GM08714 (cell line): Measurements from ENCODE around the gene INHBB.
"Not testable (repeated sequence)": the region's sequence is repeated elsewhere in the genome, so short reads cannot be mapped to it uniquely, and the experiment has no call there.

Source experiments
- H3K4me3 ChIP-seq: fragments of 200-500 bp; sonication (Bioruptor generic); 2 replicates; pipeline ENCODE4 v1.5.1; 2014; ENCODE audit warnings: mild to moderate bottlenecking, low read length, inconsistent platforms
- ZNF274 ChIP-seq: IDR thresholded peaks from 2 replicates; pipeline ENCODE4 v1.6.1; 2012; ENCODE audit warnings: mild to moderate bottlenecking, low read depth, low read length

The INHBB gene

DNA sequence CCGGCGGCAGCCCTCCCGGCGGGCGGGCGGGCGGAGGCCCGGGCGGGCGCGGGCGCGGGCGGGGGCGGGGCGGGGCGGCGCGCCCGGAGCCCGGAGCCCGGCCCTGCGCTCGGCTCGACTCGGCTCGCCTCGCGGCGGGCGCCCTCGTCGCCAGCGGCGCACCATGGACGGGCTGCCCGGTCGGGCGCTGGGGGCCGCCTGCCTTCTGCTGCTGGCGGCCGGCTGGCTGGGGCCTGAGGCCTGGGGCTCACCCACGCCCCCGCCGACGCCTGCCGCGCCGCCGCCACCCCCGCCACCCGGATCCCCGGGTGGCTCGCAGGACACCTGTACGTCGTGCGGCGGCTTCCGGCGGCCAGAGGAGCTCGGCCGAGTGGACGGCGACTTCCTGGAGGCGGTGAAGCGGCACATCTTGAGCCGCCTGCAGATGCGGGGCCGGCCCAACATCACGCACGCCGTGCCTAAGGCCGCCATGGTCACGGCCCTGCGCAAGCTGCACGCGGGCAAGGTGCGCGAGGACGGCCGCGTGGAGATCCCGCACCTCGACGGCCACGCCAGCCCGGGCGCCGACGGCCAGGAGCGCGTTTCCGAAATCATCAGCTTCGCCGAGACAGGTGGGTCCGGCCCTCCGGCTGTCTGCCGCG is at the start of gene INHBB:
Gene INHBB (plus strand): TSS at position 111 of the 641 bp plus-strand sequence. CDS start 53 bp downstream, at position 164.
- peak within 1 kb of the TSS; percentile 39; the same call in 1 of the 2 replicates for H3K4me3 ChIP-seq
- no peak for TF ChIP-seq ZNF274

- no peak for TF ChIP-seq ZNF274
Measured at GRCh38 chr2:120298173-120298835, 47.6 kb upstream of the INHBB start.

GRCh38 chr2:120299004-120299403 is 46.9 kb upstream of the INHBB start:
- no peak for TF ChIP-seq ZNF274
- no peak overlapping the region for H3K4me3 ChIP-seq

More at GRCh38 chr2:120298173-120298835, 47.6 kb upstream of the INHBB start:
- no peak overlapping the region for H3K4me3 ChIP-seq

DNA sequence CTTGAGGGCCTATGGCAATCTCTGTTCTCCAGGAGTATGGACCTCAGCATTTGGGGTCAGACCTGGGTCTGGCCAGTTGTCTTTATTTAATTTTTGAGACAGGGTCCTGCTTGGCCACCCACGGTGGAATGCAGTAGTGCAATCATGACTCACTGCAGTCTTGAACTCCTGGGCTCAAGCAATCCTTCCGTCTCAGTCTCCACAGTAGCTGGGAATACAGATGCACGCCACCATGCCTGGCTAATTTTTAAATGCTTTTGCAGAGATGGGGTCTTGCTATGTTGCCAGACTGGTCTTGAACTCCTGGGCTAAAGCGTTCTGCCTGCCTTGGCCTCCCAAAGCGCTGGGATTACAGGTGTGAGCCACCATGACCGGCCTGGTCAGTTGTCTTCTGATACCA is 46.4 kb upstream of the INHBB start:
- TF ChIP-seq ZNF274: no peak
- no peak overlapping the region for H3K4me3 ChIP-seq

DNA sequence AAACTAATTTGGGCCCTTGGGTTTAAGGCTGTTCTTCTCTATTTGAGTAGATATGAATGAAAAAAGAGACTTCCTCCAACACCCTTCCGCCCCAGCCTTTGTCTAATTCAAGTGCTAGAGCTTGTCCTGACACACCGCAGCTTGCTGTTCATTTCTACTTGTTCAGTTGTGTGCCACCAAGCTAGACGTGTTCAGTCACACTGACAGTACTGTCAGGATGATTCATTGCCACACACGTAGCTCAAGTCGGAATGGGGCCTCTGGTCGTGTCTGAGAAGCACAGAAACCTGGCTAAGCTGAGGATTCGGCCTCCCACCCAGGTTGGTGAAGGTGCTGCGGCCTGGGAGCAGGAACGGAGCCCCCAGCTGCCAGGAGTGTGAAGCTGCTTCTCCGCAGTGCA is 45.6 kb upstream of the INHBB start:
- TF ChIP-seq ZNF274: no peak
- no peak overlapping the region for H3K4me3 ChIP-seq

DNA sequence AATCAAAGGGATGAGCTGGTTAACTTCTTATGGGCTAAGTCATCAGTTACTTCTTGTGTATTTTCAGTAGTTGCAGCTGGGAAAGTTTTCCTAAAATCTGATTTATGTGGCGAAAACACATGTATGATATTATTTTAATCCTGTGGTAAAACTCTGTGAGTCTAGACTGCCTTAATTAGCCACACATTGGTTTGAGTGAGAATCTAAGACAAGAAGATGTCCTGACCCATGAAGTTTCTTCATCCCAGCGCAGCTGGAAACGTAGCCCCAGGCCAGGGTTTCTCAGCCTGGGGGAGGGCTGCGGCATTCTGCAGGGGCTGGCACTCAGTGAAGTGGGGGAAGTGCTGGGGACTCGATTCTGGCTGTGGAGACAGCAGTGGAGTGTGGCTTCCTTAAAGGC is 44.7 kb upstream of the INHBB start:
- H3K4me3 ChIP-seq: no peak overlapping the region
- TF ChIP-seq ZNF274: no peak

DNA sequence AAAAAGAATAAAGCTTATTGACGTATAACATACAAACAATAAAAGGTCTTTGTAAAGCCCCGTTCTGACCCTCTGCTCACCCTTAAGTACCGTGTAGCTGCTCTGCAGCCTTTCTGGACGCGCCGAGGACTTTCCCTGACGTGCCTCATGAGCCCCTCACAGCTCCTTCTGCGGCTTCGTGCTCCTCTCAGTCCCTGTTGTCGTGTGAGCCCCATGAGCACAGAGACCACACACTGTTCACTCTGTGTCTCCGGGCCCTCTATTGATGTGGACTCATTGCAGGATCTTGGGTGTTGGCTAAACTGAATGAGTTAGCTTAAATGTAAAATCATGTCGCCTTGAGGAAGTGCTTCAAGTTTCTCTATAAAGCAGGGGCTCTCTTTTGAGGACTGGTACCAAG is 43.6 kb upstream of the INHBB start:
- no peak for TF ChIP-seq ZNF274
- H3K4me3 ChIP-seq: no peak overlapping the region

DNA sequence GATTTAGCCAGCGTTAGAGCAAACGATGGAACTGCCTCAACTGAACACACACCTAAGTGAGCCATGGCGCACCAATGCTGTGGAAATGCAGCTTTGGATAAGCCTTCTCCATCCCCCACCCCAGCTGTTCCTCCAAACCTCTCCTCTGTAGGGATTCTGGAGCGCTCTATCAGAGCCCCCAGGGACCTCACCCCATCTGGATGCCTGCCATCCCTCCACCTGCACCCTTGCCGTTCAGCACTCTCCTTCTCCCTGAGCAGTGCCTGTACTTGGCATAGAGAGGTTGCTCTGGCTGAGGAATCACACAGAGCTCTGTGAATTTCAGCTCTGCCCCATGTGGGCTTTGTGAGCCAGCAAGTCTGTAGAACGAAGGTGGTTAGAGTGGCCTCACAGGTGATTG is 42.8 kb upstream of the INHBB start:
- TF ChIP-seq ZNF274: no peak
- no peak overlapping the region for H3K4me3 ChIP-seq

GRCh38 chr2:120305296-120305695 is 40.6 kb upstream of the INHBB start:
- TF ChIP-seq ZNF274: no peak
- H3K4me3 ChIP-seq: no peak overlapping the region

DNA sequence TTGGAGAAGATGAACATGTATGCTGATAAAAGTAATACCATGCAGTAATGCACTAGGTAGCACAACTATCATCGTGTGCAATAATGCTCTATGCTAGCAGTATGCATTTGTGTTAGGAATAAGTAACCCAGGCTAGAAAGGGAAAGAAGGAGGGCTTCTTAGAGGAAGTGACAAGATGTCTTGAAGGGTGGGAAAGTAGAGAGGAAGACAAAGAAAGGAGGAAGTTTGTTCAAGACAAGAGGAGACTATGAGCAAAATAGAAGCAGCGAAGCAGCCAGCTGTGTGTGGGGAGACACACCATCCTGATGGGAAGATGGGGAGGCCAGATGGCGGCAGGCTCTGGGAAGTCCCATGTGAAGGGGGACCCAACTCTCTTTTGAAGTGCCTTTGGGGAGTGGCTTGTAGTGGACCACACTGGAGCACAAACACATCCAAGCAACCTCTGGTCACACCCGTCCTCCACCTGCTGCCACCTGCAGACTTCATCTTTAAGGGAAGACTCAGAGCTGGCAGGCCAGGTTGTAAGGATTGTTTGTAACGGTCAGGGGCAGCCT is 39.9 kb upstream of the INHBB start:
- no peak overlapping the region for H3K4me3 ChIP-seq
- no peak for TF ChIP-seq ZNF274

DNA sequence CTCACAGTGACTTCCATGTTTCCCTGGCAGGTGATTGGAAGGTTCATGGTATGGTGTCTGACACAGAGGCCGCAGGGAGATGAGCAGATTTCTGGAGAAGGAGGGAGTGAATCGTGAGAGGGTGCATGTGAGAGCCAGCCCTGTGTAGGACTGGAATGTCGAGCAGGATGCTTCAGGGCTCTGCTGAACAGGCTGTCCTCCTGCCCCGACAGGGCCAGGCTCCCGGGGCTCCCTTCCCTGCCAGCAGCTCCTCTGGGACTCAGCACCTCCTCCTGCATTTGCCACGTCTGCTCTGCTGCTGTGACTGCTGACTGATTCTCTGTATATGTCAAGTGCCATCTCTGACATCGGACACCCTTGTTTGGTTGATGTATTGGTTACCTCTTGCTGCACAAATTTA is 38.5 kb upstream of the INHBB start:
- H3K4me3 ChIP-seq: no peak overlapping the region

DNA sequence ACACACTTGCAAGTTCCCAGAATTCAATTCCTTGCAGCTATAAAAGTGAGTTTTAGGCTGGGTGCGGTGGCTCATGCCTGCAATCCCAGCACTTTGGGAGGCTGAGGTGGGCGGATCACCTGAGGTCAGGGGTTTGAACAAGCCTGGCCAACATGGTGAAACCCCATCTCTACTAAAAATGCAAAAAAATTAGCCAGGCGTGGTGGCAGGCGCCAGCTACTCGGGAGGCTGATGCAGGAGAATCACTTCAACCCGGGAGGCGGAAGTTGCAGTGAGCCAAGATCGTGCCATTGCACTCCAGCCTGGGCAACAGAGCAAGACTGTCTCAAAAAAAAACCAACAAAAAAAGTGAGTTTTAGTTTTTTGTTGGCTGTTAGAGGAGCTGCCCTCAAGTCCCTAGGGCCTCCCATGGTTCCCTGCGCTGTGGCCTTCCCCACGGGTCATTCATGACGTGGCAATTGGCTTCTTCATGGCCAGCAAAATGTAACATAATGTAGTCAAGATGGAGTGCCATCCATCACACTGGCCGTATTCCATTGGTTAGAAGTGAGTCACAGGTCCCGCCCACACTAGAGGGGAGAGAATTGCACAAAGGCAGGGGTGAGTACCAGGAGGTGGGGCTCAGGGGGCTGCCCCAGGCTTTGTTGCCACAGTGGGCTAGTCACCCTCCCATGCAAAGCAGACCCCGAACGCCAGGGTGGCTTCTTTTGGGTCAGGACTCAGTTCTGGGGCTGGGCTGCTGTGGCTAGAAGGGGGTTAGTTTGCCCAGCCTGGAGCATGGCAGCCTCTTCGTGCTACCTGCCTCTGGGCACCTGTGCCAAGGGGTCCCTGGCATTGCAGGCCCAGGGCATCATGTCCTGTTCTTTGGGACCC is 37.7 kb upstream of the INHBB start:
- TF ChIP-seq ZNF274: no peak
- H3K4me3 ChIP-seq: no peak overlapping the region

More for the DNA sequence above, 38.5 kb upstream of the INHBB start:
- TF ChIP-seq ZNF274: no peak

DNA sequence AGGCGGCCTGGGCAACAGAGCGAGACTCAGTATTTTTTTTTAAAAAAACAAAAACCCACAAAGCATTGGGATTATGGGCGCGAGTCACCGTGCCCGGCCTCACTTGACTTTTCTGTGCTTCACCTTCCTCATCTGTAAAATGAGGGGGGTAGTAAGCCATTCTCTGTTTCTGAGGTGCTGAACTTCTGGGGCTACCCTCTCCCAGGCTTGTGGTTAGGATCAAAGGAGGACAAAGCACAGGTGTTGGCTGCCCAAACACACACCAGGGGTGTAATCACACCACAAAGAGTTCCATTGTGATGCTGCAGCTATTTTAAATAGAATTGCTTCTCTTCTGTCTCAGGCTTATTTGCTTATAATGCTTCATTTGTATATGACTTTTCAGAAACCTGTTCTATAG is 35.8 kb upstream of the INHBB start:
- TF ChIP-seq ZNF274: no peak
- no peak overlapping the region for H3K4me3 ChIP-seq

DNA sequence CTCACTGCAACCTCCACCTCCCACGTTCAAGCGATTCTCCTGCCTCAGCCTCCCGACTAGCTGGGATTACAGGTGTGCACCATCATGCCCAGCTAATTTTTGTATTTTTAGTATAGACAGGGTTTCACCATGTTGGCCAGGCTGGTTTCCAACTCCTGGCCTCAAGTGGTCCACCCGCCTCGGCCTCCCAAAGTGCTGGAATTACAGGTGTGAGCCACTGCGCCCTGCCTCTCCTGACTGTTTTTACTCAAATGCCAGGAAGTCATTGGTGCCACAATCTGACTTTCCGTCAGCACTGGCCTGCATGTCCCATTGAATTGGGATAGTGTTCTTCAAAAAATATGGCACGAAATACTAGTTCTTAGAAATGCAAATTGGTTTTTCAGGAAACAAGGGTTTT is 35.1 kb upstream of the INHBB start:
- H3K4me3 ChIP-seq: not testable (repeated sequence)
